GM21529 (cell line): ENCODE results near the gene FGB.

ENCODE experiments used
- ATAC-seq: cut with Tn5 transposase; IDR thresholded peaks from one replicate; pipeline ENCODE4 v1.9.1; 2021; ENCODE audit not compliant: unreplicated experiment

The FGB gene

DNA sequence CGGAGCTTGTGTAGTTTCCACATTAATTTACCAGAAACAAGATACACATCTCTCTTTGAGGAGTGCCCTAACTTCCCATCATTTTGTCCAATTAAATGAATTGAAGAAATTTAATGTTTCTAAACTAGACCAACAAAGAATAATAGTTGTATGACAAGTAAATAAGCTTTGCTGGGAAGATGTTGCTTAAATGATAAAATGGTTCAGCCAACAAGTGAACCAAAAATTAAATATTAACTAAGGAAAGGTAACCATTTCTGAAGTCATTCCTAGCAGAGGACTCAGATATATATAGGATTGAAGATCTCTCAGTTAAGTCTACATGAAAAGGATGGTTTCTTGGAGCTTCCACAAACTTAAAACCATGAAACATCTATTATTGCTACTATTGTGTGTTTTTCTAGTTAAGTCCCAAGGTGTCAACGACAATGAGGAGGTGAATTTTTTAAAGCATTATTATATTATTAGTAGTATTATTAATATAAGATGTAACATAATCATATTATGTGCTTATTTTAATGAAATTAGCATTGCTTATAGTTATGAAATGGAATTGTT is at the start of gene FGB:
FGB (plus strand) TSS at position 315 of the 558 bp plus-strand sequence; CDS start at position 323, 8 bp downstream.
- no peak for ATAC-seq

DNA sequence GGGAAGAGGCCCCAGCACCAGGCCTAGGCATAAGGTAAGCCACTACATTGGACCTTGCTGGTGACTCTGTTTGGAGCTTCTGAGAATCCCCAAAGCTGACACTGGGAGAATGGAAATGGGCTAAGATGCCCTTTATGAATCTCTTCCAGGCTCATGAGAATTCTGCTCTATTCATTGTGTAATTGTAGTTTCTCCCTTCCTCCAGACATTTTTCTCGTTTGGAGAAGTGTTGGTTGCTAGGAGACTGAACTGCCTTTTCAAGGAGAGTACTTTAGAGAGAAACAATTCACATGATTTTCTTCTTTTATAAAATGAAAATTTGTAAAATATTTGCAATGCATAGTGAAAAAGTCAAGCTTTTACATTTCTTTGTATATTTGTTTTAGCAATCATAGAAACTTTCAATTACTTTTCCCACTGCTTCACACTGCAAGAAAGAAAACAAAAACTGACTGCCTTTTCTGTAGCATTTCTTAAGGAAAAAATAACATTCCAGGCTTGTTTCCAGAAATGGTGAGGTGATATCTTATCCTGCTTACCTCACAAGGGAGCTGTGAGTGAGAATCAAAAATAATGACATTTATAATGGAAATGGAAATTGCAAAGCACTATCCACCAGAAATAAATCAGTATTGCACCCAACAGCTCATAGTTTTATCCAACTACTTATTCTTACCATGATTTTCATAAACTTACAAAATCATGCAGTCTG is 46.3 kb upstream of the FGB start:
- no peak for ATAC-seq

DNA sequence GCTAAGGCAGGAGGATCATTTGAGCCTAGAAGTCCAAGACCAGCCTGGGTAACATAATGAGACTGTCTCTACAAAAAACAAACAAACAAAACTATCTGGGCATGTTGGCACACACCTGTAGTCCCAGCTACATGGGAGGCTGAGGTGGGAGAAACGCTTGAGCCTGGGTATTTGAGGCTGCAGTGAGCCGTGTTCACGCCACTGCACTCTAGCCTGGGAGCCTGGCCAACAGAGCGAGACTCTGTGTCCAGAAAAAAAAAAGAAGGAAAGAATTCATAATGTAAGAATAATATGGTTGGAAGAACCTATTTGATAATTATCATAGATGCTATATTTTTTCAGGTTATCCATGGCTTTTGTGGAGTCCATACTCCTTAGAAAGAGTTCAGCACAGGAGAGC is 45.2 kb upstream of the FGB start:
- no peak for ATAC-seq

DNA sequence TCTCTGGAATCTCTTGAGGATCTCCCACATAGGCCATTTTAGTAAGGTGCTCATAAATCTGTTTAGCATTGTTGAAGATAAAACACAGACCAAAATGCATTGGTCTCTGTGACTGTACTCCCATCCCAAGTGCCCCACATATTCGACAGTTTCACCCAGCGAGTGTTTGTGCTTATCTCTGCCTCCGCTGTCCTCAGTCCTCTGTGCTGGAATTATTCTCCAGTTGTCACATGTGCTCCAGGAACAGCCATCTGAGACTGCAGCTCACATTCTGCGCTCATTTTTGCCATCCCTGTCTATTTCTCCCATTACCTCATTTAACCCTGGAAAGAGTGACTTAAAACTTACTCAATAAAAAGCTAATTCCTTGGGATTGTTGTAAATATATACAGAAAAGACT is 43.6 kb upstream of the FGB start:
- ATAC-seq: no peak

DNA sequence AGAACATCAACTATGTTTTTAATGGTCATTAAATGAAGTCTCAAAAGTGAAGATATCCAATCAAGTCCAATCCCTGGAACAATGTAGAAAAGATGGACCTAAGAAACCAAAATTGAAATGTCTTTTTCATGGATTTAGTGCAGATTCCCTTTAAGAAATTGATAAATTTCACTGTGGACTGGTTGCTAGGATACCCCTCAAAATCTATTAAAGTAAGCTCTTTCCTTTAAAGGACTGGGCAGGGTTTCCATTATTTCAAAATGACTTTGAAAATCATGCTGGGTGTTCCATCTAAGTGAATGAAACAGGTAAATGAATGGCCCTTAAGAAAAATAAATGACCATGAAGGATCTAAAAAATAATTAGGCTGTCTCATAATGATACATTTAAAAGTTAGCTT is 41.2 kb upstream of the FGB start:
- no peak for ATAC-seq

DNA sequence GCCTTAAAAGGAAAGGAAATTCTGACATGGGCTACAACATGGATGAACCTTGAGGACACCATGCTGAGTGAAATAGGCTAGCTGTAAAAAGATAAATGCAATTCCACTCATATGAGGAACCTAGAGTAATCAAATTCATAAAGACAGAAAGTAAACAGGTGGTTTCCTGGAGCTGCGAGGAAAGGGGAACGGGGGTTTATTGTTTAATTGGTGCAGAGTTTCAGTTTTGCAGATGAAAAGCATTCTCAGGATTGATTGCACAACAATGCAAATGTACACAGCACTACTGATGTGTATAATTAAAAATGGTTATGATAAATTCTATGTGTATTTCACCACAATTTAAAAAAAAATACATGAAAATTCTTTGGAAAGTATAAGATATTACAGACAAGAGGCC is 36.7 kb upstream of the FGB start:
- peak; percentile 76 for ATAC-seq

DNA sequence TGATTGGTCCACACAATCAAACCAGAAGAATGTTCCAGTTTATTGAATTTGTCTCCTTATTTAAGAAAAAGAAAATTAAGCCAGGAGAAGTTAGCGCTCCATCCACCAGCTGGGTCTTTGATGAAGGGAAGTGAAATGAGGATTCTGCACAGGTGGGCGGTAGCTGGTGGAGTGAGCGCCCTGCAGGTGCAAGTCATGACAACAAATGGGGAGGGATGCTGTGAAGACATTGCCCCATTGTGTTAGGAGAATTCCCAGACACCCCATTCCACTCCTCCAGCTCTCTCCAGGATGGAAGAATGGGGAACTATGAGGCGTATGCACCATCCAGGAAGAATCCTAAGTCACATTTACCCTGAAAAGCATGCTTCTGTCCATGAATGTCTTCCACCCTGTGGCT is 35.5 kb upstream of the FGB start:
- no peak for ATAC-seq

DNA sequence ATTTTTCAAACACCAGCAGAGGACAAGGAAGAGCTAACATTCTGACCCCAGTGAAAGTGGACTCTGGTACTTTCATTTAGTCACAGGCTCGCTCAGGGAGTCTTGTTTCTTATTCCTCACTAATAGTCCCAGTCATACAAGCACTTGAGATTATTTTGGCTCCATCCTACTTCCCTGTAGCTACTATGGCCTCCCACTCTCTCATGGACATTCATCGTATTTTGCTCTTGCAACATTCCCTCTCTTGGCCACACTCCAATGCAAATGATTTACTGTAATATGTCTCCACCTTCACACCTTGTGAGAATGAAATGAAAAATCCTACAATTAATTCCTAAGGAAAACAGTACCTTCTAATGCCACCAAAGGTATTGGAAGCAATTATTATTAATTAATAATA is 33.9 kb upstream of the FGB start:
- ATAC-seq: no peak

DNA sequence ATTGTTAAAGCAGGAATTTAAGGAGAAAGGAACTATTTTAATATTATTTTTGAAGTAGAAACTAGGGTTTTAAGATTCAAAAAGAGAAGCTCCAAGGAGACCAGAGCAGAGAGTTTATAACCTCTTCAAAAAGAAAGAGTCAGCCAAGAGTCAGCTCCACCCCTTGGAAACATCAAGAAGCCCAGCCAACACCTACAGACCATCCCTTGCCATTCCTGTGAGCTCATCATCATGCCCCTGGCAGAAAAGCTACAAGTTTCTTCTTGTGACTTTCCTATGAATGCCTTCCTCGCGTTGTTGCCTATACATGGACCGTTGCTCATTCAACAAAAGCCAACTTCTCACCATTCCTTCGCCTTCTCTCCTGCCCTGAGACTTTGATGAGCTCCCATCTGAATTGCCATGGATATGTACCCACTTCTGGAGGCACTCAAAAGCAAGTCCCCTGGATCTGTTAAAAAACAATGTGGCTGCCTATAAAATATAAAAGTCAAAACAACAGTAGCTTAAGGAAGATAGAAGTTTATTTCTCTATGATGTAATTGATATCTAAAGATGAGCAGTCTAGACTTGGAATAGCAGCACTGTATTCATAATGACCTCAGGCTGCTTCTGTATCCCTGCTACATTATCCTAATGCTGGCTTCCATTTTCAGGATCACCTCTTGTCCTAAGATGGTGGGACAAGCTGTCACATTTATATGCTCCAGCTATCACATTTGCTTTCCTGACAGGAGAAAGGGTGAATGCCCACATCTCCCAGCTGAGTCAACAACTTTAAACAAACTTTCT is 32.9 kb upstream of the FGB start:
- ATAC-seq: no peak

DNA sequence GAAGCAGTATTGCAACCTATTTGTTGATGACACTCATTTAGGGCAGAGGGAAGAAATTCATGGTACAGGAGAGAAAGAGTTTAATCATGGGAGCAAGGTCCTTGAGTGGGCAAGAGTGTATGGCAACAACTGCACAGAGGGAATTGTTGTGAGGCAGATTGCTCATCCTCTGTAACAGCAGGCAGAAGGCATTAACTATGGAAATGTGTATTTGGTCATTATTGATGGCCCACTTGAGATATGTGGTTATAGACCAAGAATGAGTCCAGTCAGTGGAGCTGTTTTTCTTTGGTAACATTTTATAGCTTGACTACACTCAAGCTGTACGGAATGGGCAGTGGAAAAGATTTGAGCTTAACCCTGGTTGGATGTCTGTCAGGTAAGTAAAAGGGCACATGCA is 28.5 kb upstream of the FGB start:
- no peak for ATAC-seq

DNA sequence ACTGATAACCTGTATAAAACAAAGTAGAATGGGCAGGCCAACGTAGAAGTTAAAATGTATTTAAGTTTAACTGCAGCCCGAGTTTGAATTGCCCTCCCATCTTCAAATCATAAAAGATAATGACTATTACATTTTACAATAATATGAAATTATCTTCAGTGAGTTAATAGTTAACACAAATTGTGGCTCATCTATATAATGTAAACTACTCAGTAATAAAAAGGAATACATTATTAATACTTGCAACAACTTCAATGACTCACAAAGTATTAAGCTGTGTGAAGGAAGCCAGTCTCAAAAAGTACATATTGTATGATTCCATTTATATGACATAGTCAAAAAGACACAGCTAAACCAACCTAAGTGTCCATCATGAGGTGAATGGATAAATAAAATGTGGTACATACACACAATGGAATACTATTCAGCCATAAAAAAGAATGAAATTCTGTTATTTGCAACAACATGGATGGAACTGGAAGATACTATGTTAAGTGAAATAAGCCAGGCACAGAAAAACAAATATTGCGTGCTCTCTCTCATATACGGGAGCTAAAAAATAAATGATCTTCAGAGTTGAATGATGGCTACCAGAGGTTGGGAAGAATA is 20.4 kb upstream of the FGB start:
- no peak for ATAC-seq

DNA sequence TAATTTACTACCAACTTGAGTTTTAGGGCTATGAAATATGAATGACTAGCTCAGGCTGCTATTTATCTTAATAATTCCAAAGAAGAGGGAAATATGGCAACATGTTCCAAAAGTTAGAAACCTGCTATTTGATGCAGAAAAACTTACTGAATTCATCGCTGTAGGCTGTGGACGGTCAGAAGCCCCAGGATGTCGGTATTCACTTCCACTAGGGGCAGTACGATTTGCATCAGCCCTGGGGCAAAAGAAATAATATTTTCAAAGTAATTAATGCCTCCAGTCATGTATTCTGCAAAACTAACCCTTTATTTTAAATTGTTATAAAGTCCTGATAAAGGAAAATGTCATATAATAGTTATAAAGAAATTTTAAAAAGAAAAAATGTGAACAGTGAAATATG is 17.1 kb upstream of the FGB start:
- no peak for ATAC-seq

DNA sequence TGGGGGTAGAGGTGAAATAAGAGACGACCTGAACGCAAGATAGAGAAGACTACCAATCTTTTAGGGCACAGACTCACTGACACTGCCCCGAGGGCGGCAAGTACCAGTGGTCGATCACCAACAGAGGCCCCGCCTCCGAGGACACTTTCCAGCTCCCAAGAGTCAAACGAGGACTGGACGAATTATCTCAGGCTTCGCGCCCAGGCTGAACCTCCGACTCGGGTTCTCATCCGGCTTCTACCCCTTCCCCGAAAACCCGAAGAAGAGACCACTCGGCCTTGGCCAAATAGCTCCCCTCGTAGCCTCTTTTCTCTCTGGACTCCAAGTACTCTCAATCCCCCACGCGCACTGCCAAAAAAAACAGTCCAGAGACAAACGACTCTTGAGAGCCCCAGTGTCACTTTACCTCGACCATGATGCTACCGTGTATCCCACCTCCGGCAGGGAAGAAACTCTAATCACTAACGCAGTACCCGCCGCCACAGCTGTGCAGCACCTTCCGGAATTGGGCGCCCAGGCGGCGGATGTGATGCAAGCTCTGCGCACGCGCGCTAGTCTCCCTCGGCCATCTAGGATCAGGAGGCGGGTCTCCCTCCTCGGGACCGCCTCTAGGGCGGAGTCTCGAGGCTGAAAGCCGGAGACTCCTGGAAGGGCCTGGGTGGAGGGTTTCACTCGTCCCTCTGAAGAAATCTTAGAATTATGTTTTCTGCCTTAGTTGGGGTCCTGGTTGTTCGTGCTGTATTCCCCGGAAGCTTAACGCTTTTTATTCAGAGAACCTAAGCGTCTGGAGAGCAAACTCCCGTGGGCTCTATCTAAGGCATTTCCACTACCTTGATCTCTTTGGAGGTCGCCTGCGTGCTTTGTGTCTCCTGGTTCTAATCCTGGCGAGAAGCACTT is 12.7 kb upstream of the FGB start, which contains the start of gene PLRG1:
PLRG1 (minus strand) TSS at position 507 of the 897 bp plus-strand sequence; CDS start at position 415, 92 bp downstream.
- peak; percentile 97 for ATAC-seq

DNA sequence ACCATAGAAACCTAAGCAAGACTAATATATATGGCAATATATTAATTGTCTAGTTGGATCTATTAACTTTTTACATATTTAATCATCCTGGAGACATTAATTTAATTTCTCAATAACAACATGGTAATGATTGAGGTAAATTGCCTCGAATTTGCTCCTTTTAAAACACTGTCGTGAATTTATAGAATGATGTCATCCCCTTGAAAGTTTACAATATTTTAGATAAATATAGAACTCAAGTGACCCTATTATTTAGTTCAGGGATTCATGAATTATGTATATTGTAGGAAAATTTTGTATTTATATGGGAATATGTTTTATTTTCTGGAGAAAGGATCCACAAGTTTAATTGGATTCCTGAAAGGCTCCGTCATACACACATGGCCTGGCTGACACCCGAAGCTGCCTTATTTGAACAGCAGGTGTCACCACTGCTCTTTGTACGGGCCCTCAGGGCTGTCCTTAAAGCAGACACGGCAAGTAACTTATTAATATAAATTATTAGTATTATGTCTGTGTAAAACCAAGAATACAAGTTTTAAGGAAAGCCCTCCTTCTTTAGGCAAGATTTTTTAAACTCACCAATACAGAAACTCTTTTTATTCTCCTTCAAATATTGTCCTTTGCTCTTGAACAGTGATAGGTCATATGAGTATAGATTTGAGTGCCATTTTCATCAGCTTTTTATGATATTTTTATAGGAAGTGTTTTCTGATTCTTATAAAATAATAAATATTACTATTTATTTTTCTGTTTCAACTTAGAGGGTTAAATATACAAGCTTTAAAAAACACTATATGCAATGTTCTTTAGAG is 10.7 kb upstream of the FGB start:
- peak; percentile 50 for ATAC-seq

DNA sequence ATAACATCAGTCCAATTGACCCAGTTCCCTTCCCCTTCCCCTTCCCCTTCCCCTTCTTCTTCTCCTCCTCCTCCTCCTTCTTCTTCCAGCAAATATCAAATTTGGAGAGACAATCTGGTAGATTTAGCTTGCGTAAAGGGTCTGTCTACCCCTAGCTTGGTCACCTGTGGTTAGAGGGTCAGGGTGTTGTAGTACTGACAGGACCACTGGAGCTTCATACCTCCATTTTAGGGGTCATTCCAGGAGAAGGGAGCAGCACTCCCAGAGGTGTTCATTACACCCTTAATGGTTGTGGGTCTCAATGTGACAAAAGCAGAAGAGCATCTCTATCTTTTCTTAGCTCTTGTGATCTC is 3.7 kb upstream of the FGB start:
- ATAC-seq: peak; percentile 17

DNA sequence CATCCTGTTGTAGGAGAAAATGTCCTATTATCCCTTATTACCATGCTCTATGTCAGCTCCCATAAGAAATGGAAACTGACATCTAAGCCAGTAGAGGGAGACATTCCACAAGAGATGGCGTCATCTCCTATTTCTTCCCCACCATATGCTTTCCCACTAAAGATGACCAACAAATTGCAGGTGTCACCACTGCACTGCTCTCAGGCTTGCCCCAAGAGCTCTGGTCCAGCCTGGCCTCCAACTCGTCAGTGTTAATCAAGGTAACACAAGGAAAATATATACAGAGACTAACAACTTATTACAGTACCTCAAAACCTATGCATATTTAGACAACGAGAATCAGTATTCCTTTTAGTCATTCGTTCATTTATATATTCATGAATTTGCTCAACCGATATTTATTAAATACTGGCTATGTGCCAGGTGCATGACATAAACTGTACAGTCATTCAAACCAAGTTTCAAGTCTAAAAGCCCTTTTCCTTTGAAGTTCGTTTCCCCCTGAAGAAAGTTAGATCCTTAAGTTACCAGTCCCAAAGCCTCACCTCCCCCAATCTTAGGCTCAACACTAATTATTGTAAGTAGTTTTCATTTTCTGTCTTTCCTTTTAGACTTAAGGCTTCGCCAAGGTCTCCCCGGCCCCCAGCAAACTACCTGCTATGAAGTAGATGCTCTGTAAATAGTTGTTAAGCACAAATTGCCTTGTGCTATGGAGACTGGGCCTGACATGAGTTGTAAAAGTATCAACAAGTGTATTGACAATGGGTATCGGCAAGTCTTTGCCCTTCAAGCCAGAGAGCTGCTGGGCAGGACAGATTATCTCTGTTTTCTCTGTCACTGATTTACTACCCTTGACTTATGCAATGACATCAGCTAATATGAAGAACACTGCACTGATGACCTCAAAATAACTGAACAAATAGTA is 3.1 kb upstream of the FGB start:
- peak; percentile 92 for ATAC-seq

DNA sequence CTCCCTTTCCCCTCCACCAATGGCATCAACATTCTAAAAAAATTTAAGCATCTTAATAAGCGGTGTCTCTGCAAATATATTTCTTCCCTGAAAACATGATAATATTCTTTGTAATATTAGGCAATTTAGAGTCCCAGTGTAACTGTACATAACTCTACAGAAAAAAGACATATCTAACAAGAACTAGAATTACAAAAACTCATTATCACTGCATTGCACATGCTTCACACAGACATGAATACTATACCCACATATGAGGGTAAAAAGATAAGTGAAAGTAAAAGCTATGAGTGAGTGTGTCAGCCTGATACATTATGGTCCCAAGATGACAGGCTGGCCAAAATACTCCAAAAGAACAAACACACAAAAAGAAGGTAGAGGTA is 2.4 kb upstream of the FGB start:
- no peak for ATAC-seq

DNA sequence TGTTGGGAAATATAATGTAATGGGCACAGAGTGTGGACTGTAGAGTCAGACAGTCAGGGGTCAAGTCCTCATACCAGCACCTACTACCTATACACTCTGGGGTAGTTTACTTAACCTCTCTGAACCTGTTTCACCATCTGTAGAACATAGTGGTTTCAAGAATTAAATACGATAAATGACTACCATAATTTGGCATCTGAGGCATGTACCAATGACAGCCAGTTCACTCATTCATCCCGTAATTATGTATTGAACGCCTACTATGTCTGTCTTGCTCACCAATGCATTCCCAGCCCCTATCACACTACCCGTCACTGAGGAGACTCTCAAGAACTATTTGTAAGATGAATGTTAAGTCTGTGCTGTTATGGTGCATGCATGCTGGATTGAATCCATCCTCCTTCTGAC is 2.0 kb upstream of the FGB start:
- ATAC-seq: no peak

DNA sequence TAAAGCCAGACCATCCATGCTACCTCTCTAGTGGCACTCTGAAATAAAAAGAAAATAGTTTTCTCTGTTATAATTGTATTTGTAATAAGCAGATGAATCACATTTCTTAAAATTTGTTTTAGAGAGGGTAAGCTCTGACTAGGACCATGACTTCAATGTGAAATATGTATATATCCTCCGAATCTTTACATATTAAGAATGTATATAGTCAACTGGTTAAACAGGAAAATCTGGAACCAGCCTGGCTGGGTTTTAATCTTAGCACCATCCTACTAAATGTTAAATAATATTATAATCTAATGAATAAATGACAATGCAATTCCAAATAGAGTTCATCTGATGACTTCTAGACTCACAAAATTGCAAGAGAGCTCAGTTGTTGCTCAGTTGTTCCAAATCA is 1.5 kb downstream of the FGB start:
- no peak for ATAC-seq
